Measurements from ENCODE around the gene HOXA6.

The HOXA6 gene

DNA sequence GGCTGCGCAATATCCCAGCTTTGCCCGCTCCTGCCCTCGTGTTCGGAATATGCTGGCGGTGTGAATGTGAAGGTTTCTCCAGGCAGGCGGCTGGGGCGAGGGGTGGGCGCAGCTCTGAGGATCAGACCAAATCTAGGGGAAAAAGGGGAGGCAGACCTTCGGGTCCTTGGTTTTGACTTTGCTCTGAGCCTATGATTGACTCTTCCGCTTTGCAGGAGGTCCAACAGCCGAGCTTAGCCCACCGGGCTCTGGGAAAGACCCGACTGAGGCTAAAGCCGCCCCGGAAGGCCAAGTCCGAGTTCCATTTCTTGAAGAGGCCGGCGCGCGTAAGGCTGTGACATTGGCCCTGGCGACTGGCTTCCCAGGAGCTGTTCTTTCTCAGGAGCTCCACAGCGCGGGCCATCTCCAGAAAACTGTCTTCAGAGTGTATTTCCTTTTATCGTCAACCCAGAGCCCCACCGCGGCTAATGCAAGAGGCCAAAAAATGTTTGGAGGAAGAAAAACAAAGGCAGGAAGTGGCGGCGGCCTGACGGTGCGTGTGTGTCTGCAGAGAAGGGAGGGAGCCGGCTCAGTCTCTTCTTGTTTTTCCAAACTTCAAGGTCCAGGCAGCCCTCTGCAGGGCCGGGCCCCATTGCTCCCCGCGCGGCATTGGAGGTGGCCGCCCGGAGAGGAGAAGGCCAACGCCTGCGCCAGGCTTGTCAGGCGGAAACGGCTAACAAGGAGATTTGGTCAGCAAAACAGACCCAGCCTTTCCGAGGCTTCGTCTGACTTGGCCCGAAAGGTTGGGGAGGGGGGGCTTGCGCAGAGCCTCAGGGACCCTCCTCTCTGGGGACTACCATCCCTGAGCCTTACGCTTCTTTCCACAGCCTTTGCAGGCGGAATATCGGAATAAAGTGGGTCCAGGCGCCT is 41.1 kb upstream of the HOXA6 start:
- Histone ChIP-seq H3K9ac (ENCODE audit: low read length) (no peak overlapping the region), H3K4me1 (ENCODE audit: control insufficient read depth, insufficient read depth, low read length) (peaks cover 40% of the 10 kb centered on the region), H3K9me3 (ENCODE audit: control insufficient read depth, low read length) (no peaks in the 10 kb centered on the region), H3K27me3 (ENCODE audit: control insufficient read depth, insufficient read depth, low read length) (peaks cover 98% of the 10 kb centered on the region), H3K4me3 (ENCODE audit: low read length) (no peak overlapping the region), H3K36me3 (ENCODE audit: control insufficient read depth, insufficient read depth, low read length) (no peaks in the 10 kb centered on the region)

GRCh38 chr7:27187475-27188385 is 40.2 kb upstream of the HOXA6 start:
- Histone ChIP-seq H3K4me1 (ENCODE audit: control insufficient read depth, insufficient read depth, low read length) (peaks cover 40% of the 10 kb centered on the region), H3K9me3 (ENCODE audit: control insufficient read depth, low read length) (no peaks in the 10 kb centered on the region), H3K4me3 (ENCODE audit: low read length) (no peak overlapping the region), H3K36me3 (ENCODE audit: control insufficient read depth, insufficient read depth, low read length) (no peaks in the 10 kb centered on the region), H3K9ac (ENCODE audit: low read length) (no peak overlapping the region), H3K27me3 (ENCODE audit: control insufficient read depth, insufficient read depth, low read length) (peaks cover 98% of the 10 kb centered on the region)

DNA sequence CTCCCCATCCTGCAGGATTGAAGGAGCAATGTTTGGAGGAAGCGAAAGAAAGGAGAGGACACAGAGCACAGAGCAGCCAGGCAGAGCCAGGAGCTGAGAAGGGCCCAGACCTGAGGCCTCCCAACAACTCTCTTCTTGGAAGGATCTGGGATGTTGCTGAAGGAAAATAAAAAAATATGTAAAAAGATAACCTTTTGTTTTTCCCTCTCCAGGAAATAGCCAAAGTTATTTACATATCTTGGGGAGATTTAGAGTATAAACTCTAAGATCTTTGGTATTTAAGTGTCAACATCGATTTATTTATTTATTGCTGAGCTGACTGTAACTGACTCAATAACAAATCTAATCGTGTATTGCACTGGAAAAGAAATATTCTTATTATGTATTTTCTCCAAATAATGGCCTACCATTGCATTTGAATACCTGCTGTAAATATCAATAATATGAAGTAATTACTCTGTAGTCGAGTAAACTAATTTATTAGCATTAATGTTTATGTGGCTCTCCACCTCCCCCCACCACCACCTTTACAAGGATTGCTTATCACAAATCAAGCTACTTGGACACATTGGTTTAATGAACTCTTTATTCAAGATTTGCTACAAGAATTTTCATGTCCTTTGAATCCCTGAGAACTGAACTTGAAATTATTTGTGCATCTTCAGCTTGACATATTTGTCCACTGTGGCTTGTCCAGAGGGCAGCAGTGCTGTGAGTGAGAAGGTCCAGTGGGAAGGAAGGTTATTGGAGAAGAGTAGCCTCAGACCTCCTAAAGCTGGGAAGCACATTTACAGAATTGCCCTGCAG is 39.3 kb upstream of the HOXA6 start:
- no peaks in the 10 kb centered on the region for H3K36me3 ChIP-seq (ENCODE audit: control insufficient read depth, insufficient read depth, low read length)
- peaks cover 98% of the 10 kb centered on the region for H3K27me3 ChIP-seq (ENCODE audit: control insufficient read depth, insufficient read depth, low read length)
- H3K9ac ChIP-seq (ENCODE audit: low read length), result no peak overlapping the region
- H3K9me3 ChIP-seq (ENCODE audit: control insufficient read depth, low read length), result no peaks in the 10 kb centered on the region
- no peak overlapping the region for H3K4me3 ChIP-seq (ENCODE audit: low read length)
- peaks cover 35% of the 10 kb centered on the region for H3K4me1 ChIP-seq (ENCODE audit: control insufficient read depth, insufficient read depth, low read length)

- peaks cover 32% of the 10 kb centered on the region for H3K4me1 ChIP-seq (ENCODE audit: control insufficient read depth, insufficient read depth, low read length)
- H3K4me3 ChIP-seq (ENCODE audit: low read length), result no peak overlapping the region
- no peaks in the 10 kb centered on the region for H3K9me3 ChIP-seq (ENCODE audit: control insufficient read depth, low read length)
Measured at GRCh38 chr7:27185854-27186667, 38.5 kb upstream of the HOXA6 start.

DNA sequence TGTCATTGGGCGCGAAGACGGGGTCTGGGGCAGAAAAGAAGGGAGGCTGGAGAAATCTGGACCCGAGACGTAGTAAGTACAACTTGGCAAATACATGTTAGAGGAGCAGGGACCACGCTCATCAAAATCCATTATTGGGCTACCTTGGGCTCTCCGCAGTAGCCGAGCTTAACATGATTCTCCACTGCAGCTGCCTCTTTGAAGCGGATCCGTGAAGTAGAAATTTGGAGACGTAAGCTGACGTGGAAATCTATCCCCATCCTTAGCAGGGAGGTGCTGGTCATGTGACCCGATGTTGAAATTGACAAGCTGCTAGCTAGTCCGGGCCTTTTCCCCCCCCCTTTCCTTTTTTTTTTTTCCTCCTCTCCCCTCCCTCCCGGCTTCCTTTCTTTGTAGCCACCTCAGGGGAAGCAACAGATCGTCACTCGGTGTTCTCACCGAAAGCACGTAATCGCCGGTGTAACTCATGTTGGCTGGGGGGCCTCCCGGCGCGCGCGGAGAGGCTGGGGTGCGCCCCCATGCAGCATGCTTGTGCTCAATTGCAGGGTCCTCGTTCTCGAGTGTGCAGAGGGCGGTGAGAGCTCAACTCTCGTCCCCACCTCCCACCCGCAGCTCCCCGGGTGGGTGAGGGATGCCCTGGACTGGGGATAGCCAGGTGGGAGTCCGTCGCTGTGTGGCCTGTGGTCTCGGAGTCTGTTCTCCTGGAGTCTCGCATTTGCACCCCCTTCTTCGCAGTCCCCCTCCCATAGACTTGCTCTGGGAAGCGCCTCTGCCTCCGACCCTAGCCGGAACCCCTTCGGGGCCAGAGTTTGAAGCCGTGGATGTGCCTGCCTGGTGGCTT is 37.7 kb upstream of the HOXA6 start, which contains the start of gene HOXA11:
TSS of gene HOXA11 (minus strand) at position 220 of the 841 bp plus-strand sequence. CDS start at position 132, 88 bp downstream.
- H3K36me3 ChIP-seq (ENCODE audit: control insufficient read depth, insufficient read depth, low read length), result no peaks in the 10 kb centered on the region
- no peaks in the 10 kb centered on the region for H3K9me3 ChIP-seq (ENCODE audit: control insufficient read depth, low read length)
- H3K27me3 ChIP-seq (ENCODE audit: control insufficient read depth, insufficient read depth, low read length), result peaks cover 96% of the 10 kb centered on the region
- H3K9ac ChIP-seq (ENCODE audit: low read length), result no peak within 1 kb of the TSS
- peaks cover 32% of the 10 kb centered on the region for H3K4me1 ChIP-seq (ENCODE audit: control insufficient read depth, insufficient read depth, low read length)
- no peak within 1 kb of the TSS for H3K4me3 ChIP-seq (ENCODE audit: low read length)

More at GRCh38 chr7:27185854-27186667, 38.5 kb upstream of the HOXA6 start:
- Histone ChIP-seq H3K36me3 (ENCODE audit: control insufficient read depth, insufficient read depth, low read length) (no peaks in the 10 kb centered on the region), H3K9ac (ENCODE audit: low read length) (no peak overlapping the region), H3K27me3 (ENCODE audit: control insufficient read depth, insufficient read depth, low read length) (peaks cover 96% of the 10 kb centered on the region)

- Histone ChIP-seq H3K4me3 (ENCODE audit: low read length) (no peak overlapping the region), H3K36me3 (ENCODE audit: control insufficient read depth, insufficient read depth, low read length) (no peaks in the 10 kb centered on the region), H3K27me3 (ENCODE audit: control insufficient read depth, insufficient read depth, low read length) (peaks cover 96% of the 10 kb centered on the region), H3K9ac (ENCODE audit: low read length) (no peak overlapping the region), H3K9me3 (ENCODE audit: control insufficient read depth, low read length) (no peaks in the 10 kb centered on the region), H3K4me1 (ENCODE audit: control insufficient read depth, insufficient read depth, low read length) (peaks cover 38% of the 10 kb centered on the region)
Measured at GRCh38 chr7:27184337-27185012, 36.9 kb upstream of the HOXA6 start.

- Histone ChIP-seq H3K4me1 (ENCODE audit: control insufficient read depth, insufficient read depth, low read length) (peaks cover 38% of the 10 kb centered on the region), H3K4me3 (ENCODE audit: low read length) (no peak overlapping the region), H3K9me3 (ENCODE audit: control insufficient read depth, low read length) (no peaks in the 10 kb centered on the region), H3K27me3 (ENCODE audit: control insufficient read depth, insufficient read depth, low read length) (peaks cover 96% of the 10 kb centered on the region), H3K36me3 (ENCODE audit: control insufficient read depth, insufficient read depth, low read length) (no peaks in the 10 kb centered on the region), H3K9ac (ENCODE audit: low read length) (no peak overlapping the region)
Measured at GRCh38 chr7:27183682-27184336, 36.2 kb upstream of the HOXA6 start.

DNA sequence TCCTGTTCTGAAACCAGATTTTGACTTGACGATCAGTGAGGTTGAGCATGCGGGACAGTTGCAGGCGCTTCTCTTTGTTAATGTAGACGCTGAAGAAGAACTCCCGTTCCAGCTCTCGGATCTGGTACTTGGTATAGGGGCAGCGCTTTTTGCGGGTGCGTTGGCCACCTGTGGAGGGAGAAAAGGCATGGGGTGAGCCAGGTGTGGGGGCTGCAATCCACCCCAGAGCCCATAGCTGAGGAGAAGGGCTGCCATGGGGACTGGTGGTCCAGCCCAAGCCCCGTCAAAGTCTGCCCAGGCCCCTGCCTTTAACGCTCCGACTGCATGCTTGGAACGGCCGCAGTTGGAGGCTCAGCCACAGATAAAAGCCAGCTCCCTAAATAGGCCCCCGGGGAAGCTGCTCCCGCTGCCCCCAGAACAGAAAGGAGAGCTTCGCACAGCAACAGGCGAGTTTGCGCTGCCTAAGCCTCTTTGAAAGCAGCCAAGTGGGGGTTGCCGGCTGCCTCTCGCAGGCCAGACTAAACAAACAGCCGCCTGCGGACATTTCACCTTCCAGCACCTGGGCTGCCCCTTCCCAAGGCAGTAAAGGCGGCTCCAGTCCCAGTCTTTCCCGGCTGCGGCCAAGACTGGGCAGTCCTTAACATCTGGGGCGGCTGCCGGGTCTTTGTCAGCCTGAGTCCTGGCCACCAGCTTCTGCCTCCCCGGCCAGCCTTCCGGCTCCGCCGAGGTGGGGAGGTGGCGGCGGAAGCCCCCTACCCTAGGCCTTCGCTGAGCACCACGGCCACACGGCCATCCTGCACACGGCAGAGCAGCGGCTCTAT is 35.5 kb upstream of the HOXA6 start:
- H3K36me3 ChIP-seq (ENCODE audit: control insufficient read depth, insufficient read depth, low read length), result no peaks in the 10 kb centered on the region
- no peak overlapping the region for H3K4me3 ChIP-seq (ENCODE audit: low read length)
- no peak overlapping the region for H3K9ac ChIP-seq (ENCODE audit: low read length)
- H3K4me1 ChIP-seq (ENCODE audit: control insufficient read depth, insufficient read depth, low read length), result peaks cover 30% of the 10 kb centered on the region
- no peaks in the 10 kb centered on the region for H3K9me3 ChIP-seq (ENCODE audit: control insufficient read depth, low read length)
- H3K27me3 ChIP-seq (ENCODE audit: control insufficient read depth, insufficient read depth, low read length), result peaks cover 96% of the 10 kb centered on the region

- Histone ChIP-seq H3K9me3 (ENCODE audit: control insufficient read depth, low read length) (no peaks in the 10 kb centered on the region), H3K36me3 (ENCODE audit: control insufficient read depth, insufficient read depth, low read length) (no peaks in the 10 kb centered on the region), H3K4me1 (ENCODE audit: control insufficient read depth, insufficient read depth, low read length) (peaks cover 24% of the 10 kb centered on the region), H3K9ac (ENCODE audit: low read length) (no peak overlapping the region), H3K4me3 (ENCODE audit: low read length) (no peak overlapping the region), H3K27me3 (ENCODE audit: control insufficient read depth, insufficient read depth, low read length) (peaks cover 96% of the 10 kb centered on the region)
Measured at GRCh38 chr7:27182285-27182841, 34.8 kb upstream of the HOXA6 start.
